Tibial artery (tissue), 4 donors: ENCODE data around the gene TGM4.

Experiments used
- DNase-seq, 2 donors: peaks; one replicate each; pipeline ENCODE4 v3.0.0-alpha.2; 2019
- H3K27ac ChIP-seq, 2 donors: fragments of 200-600 bp; sonication (generic) in 1 of 2; 1 replicate in 1 of 2; 2 replicates in 1 of 2; pipeline ENCODE4 v1.5.1; 2018 to 2019; ENCODE audit warnings: mild to moderate bottlenecking in 1 of 2
- H3K27me3 ChIP-seq, 2 donors: fragments of 200-600 bp; sonication (generic) in 1 of 2; one replicate each; pipeline versions ENCODE4 v1.5.1 to v1.6.0; 2016 to 2019
- H3K36me3 ChIP-seq, 3 donors: fragments of 200-600 bp; sonication (generic) in 2 of 3; one replicate each; pipeline ENCODE4 v1.5.1; 2016 to 2019; ENCODE audit warnings: mild to moderate bottlenecking in 2 of 3
- H3K4me1 ChIP-seq, 4 donors: fragments of 200-600 bp; sonication (generic) in 2 of 4; 1 replicate in 3 of 4; 2 replicates in 1 of 4; pipeline ENCODE4 v1.5.1; 2016 to 2019
- H3K4me3 ChIP-seq, 2 donors: fragments of 200-600 bp; sonication (generic) in 1 of 2; 1 replicate in 1 of 2; 2 replicates in 1 of 2; pipeline ENCODE4 v1.5.1; 2018 to 2019; ENCODE audit warnings: mild to moderate bottlenecking in 2 of 2
- H3K9me3 ChIP-seq, 3 donors: fragments of 200-600 bp; sonication (generic) in 1 of 3; one replicate each; pipeline ENCODE4 v1.5.1; 2016 to 2019
- CTCF ChIP-seq, 2 experiments: fragments of 200-600 bp in 1 of 2; fragments of 450-650 bp in 1 of 2; IDR thresholded peaks; one replicate each; pipeline ENCODE4 v1.5.1; 2017 to 2019; ENCODE audit warnings: antibody characterized with exemption in 2 of 2, mild to moderate bottlenecking in 1 of 2, moderate library complexity in 1 of 2
- intact Hi-C: fragments of 100-400 bp; cut with DNase I; formaldehyde crosslinking; loops from one replicate; pipeline ENCODE4 v1.15.0; 2023; ENCODE audit warnings: low total_unique reads

TGM4 gene

GRCh38 chr3:44923632-44924456 is 49.4 kb downstream of the TGM4 start:
- H3K4me3 ChIP-seq: no peak overlapping the region
- no peak for TF ChIP-seq CTCF (IDR thresholded peaks at IDR 0.05)
- no peak for DNase-seq
- no peaks in the 10 kb centered on the region for H3K9me3 ChIP-seq
- peaks cover 18 to 64% (median 49%) of the 10 kb centered on the region in 3 donors for H3K36me3 ChIP-seq
- peaks cover 0 to 13% (median 3%) of the 10 kb centered on the region in 4 donors for H3K4me1 ChIP-seq
- intact Hi-C loops: no loop called here
- H3K27ac ChIP-seq: no peak overlapping the region
- H3K27me3 ChIP-seq: no peaks in the 10 kb centered on the region

GRCh38 chr3:44924457-44925084 is 50.2 kb downstream of the TGM4 start:
- TF ChIP-seq CTCF (IDR thresholded peaks at IDR 0.05): no peak
- peaks cover 18 to 72% (median 56%) of the 10 kb centered on the region in 3 donors for H3K36me3 ChIP-seq

GRCh38 chr3:44926172-44926571 is 51.8 kb downstream of the TGM4 start:
- no peak overlapping the region for H3K27ac ChIP-seq
- no peaks in the 10 kb centered on the region for H3K9me3 ChIP-seq
- DNase-seq: no peak
- H3K4me1 ChIP-seq: no peaks in the 10 kb centered on the region
- TF ChIP-seq CTCF (IDR thresholded peaks at IDR 0.05): no peak
- H3K4me3 ChIP-seq: no peak overlapping the region
- no peaks in the 10 kb centered on the region for H3K27me3 ChIP-seq
- intact Hi-C loops: no loop called here
- peaks cover 15 to 84% (median 66%) of the 10 kb centered on the region in 3 donors for H3K36me3 ChIP-seq

More at GRCh38 chr3:44924457-44925084, 50.2 kb downstream of the TGM4 start:
- Histone ChIP-seq H3K4me1 (peaks cover 0 to 12% (median 3%) of the 10 kb centered on the region in 4 donors), H3K27me3 (no peaks in the 10 kb centered on the region), H3K9me3 (no peaks in the 10 kb centered on the region), H3K4me3 (no peak overlapping the region), H3K27ac (no peak overlapping the region)
- intact Hi-C loops: no loop called here
- DNase-seq: no peak

- Histone ChIP-seq H3K27me3 (no peaks in the 10 kb centered on the region), H3K9me3 (no peaks in the 10 kb centered on the region), H3K4me3 (no peak overlapping the region), H3K27ac (no peak overlapping the region), H3K36me3 (peaks cover 13 to 84% (median 66%) of the 10 kb centered on the region in 3 donors), H3K4me1 (no peaks in the 10 kb centered on the region)
- no peak for TF ChIP-seq CTCF (IDR thresholded peaks at IDR 0.05)
- DNase-seq: no peak
- intact Hi-C loops: no loop called here
These were observed 52.5 kb downstream of the TGM4 start for GRCh38 chr3:44926921-44927320.

- no peak overlapping the region for H3K4me3 ChIP-seq
- no peaks in the 10 kb centered on the region for H3K4me1 ChIP-seq
- H3K36me3 ChIP-seq: peaks cover 13 to 84% (median 68%) of the 10 kb centered on the region in 3 donors
- H3K9me3 ChIP-seq: no peaks in the 10 kb centered on the region
- no peak for TF ChIP-seq CTCF (IDR thresholded peaks at IDR 0.05)
- H3K27me3 ChIP-seq: no peaks in the 10 kb centered on the region
- DNase-seq: no peak
- no peak overlapping the region for H3K27ac ChIP-seq
- intact Hi-C loops: no loop called here
These were observed 53.0 kb downstream of the TGM4 start for GRCh38 chr3:44927371-44927770.
